Endothelial cell of umbilical vein (primary cell): ENCODE results near the gene PCDH17. TPM values are rescaled to one million over a fixed set of nuclear protein-coding genes. Genes with fewer than 3 reads are reported as not detected.
A peak's percentile ranks its signal among the peaks of the same experiment; 100 is the strongest.

Source experiments
- BruUV-seq: library from RNA; stranded (reverse); fragments of 400-500 nt; replicated peaks from 2 replicates; lab custom pipeline; 2021; lab: Mats Ljungman, UMichigan
- CTCF ChIA-PET: fragments of 300-600, 350-600 bp; sonication (Branson Sonifier 250); formaldehyde crosslinking; loops from one replicate; lab custom pipeline; 2021; ENCODE audit warnings: antibody characterized with exemption, inconsistent platforms; lab: Charles Lee
- POLR2A ChIA-PET: fragments of 300-600, 350-600 bp; sonication (Branson Sonifier 250); formaldehyde crosslinking; loops from one replicate; lab custom pipeline; 2021; ENCODE audit warnings: antibody characterized with exemption, inconsistent platforms; lab: Charles Lee
- DNase-seq: peaks from one replicate; pipeline ENCODE4 v3.0.0-alpha.2; 2011; ENCODE audit warnings: low read depth, low spot score
- FAIRE-seq: peaks from 2 replicates; lab custom pipeline; 2011; peaks lifted over from hg19 to GRCh38; lab: Jason Lieb, UNC
- H2AFZ ChIP-seq: 2 replicates; pipeline ENCODE4 v1.6.0; 2012; ENCODE audit warnings: low read depth, low read length, control low read depth, inconsistent platforms
- H3K27ac ChIP-seq: 2 replicates; pipeline ENCODE4 v1.5.1; 2011; ENCODE audit warnings: low read depth, mild to moderate bottlenecking, control low read depth, low read length, moderate library complexity; ENCODE audit not compliant: insufficient read depth
- H3K27me3 ChIP-seq, 2 experiments: 2 replicates each; pipeline versions ENCODE4 v1.6.0 to v1.6.1; 2011; ENCODE audit warnings: low read length in 2 of 2, mixed read lengths in 1 of 2; ENCODE audit not compliant: control insufficient read depth in 2 of 2, insufficient read depth in 2 of 2
- H3K36me3 ChIP-seq, 2 experiments: 2 replicates in 1 of 2; 3 replicates in 1 of 2; pipeline ENCODE4 v1.5.1; 2011; ENCODE audit warnings: low read length in 2 of 2, mild to moderate bottlenecking in 1 of 2, moderate library complexity in 1 of 2; ENCODE audit not compliant: control insufficient read depth in 2 of 2, insufficient read depth in 2 of 2; ENCODE audit errors: extremely low read depth in 1 of 2
- H3K4me1 ChIP-seq: 3 replicates; pipeline ENCODE4 v1.5.1; 2011; ENCODE audit warnings: mild to moderate bottlenecking, low read length; ENCODE audit not compliant: control insufficient read depth, insufficient read depth; ENCODE audit errors: extremely low read depth
- H3K4me2 ChIP-seq: 2 replicates; pipeline ENCODE4 v1.6.1; 2011; ENCODE audit warnings: low read length, control low read depth, mixed read lengths; ENCODE audit not compliant: insufficient read depth
- H3K4me3 ChIP-seq, 3 experiments: fragments of 200-600 bp in 1 of 3; sonication (generic), shearing (Covaris generic) in 1 of 3; replicated peaks in 1 of 3; 2 replicates each; pipeline ENCODE4 v1.5.1; 2011 to 2016; ENCODE audit warnings: control low read depth in 3 of 3, low read length in 3 of 3, mild to moderate bottlenecking in 2 of 3, inconsistent platforms in 1 of 3, low read depth in 1 of 3, moderate library complexity in 1 of 3; ENCODE audit not compliant: insufficient read depth in 1 of 3
- H3K79me2 ChIP-seq: 2 replicates; pipeline ENCODE4 v1.6.0; 2012; ENCODE audit warnings: low read length, inconsistent platforms; ENCODE audit not compliant: control insufficient read depth, insufficient read depth
- H3K9ac ChIP-seq: replicated peaks from 2 replicates; pipeline ENCODE3; 2011; ENCODE audit warnings: low read length, control low read depth; ENCODE audit not compliant: insufficient read depth; ENCODE audit errors: extremely low read depth
- H3K9me1 ChIP-seq: replicated peaks from 3 replicates; pipeline ENCODE4 v1.6.0; 2011; ENCODE audit warnings: mild to moderate bottlenecking, low read length; ENCODE audit not compliant: control insufficient read depth, insufficient read depth; ENCODE audit errors: extremely low read depth
- H3K9me3 ChIP-seq: replicated peaks from 2 replicates; pipeline ENCODE4 v1.5.1; 2012; ENCODE audit warnings: low read length, inconsistent platforms; ENCODE audit not compliant: control insufficient read depth, insufficient read depth
- H4K20me1 ChIP-seq: replicated peaks from 2 replicates; pipeline ENCODE3; 2011; ENCODE audit warnings: mild to moderate bottlenecking, low read length; ENCODE audit not compliant: control insufficient read depth, insufficient read depth; ENCODE audit errors: extremely low read depth
- CTCF ChIP-seq, 2 donors: IDR thresholded peaks; 1 replicate in 1 of 2; 2 replicates in 1 of 2; pipeline ENCODE4 v1.5.1; 2011; ENCODE audit warnings: low read length in 2 of 2, mild to moderate bottlenecking in 2 of 2, moderate library complexity in 2 of 2, control low read depth in 1 of 2, inconsistent platforms in 1 of 2, low read depth in 1 of 2; ENCODE audit not compliant: insufficient read depth in 1 of 2; ENCODE audit errors: extremely low read depth in 1 of 2
- EZH2 ChIP-seq: IDR thresholded peaks from 2 replicates; pipeline ENCODE4 v1.6.1; 2012; ENCODE audit warnings: borderline replicate concordance, low read depth, mild to moderate bottlenecking, moderate library complexity, low read length, inconsistent platforms; ENCODE audit not compliant: severe bottlenecking
- FOS ChIP-seq: IDR thresholded peaks from 2 replicates; pipeline ENCODE4 v1.6.1; 2011; ENCODE audit warnings: mild to moderate bottlenecking, low read length, moderate library complexity, borderline replicate concordance; ENCODE audit not compliant: insufficient read depth
- GATA2 ChIP-seq: IDR thresholded peaks from 2 replicates; pipeline ENCODE4 v1.7.0; 2011; ENCODE audit warnings: low read depth, mild to moderate bottlenecking, moderate library complexity, mixed read lengths, low read length; ENCODE audit not compliant: insufficient read length, insufficient read depth
- JUN ChIP-seq: IDR thresholded peaks from 2 replicates; pipeline ENCODE4 v1.6.1; 2011; ENCODE audit warnings: borderline replicate concordance, low read depth; ENCODE audit not compliant: insufficient read length, insufficient read depth
- MAX ChIP-seq: IDR thresholded peaks from 2 replicates; pipeline ENCODE4 v1.6.1; 2011; ENCODE audit not compliant: insufficient read depth, insufficient read length
- MYC ChIP-seq: IDR thresholded peaks from one replicate; pipeline ENCODE4 v1.6.1; 2011; ENCODE audit warnings: mild to moderate bottlenecking, low read depth, low read length
- POLR2A ChIP-seq: IDR thresholded peaks from 2 replicates; pipeline ENCODE4 v1.6.1; 2012; ENCODE audit warnings: low read depth, mild to moderate bottlenecking, control low read depth, low read length
- POLR2AphosphoS5 ChIP-seq: IDR thresholded peaks from 2 replicates; pipeline ENCODE4 v1.6.1; 2012; ENCODE audit warnings: low read depth, mild to moderate bottlenecking, control low read depth, low read length, moderate library complexity; ENCODE audit not compliant: insufficient read depth
- dilution Hi-C: fragments of 300-500 bp; cut with MboI; formaldehyde crosslinking; loops from one replicate; pipeline ENCODE4 v1.15.0; 2019; ENCODE audit warnings: low sequenced_read_pairs; ENCODE audit not compliant: extremely low pct_ligation_motif_present
- intact Hi-C: fragments of 100-400 bp; cut with micrococcal nuclease; formaldehyde crosslinking; loops from one replicate; pipeline ENCODE4 v1.10.0; 2022
- polyA plus RNA-seq, 4 experiments: library from polyadenylated mRNA; depleted of rRNA in 3 of 4; stranded (reverse) in 3 of 4; unstranded in 1 of 4; fragments of >200 nt; gene quantifications; 2 replicates each; pipeline versions ENCODE4 v1.2.1 to v1.2.3, GENCODE V29; 2011 to 2012; ENCODE audit warnings: missing spikeins in 1 of 4
- total RNA-seq: library from RNA; stranded (reverse); gene quantifications from 2 replicates; pipeline ENCODE4 v1.2.3, GENCODE V29; 2021

The PCDH17 gene
- total and polyA plus RNA-seq, 2 donors (not counting 3 experiments of a cell fraction or from before 2014, with no cell fraction given), result 2.1 to 4.2 TPM

GRCh38 chr13:57634839-57635165, 3.3 kb downstream of the PCDH17 start:
- intact Hi-C loops, result loop anchor here (5.0 to 10.0 kb wide), 4 partner anchors 670 to 1897 kb away; no protein-coding TSS in a partner anchor
- H4K20me1 ChIP-seq, result no peaks in the 10 kb centered on the region
- no TSS peak for BruUV-seq
- H3K4me3 ChIP-seq, result peak overlapping the region; percentile 1 to 43 (median 39)
- H3K9me1 ChIP-seq, result no peaks in the 10 kb centered on the region
- no peaks in the 10 kb centered on the region for H3K9me3 ChIP-seq
- H3K9ac ChIP-seq, result no peak overlapping the region
- no peaks in the 10 kb centered on the region for H3K79me2 ChIP-seq
- CTCF ChIA-PET, result interaction anchor here (0.9 to 4.8 kb wide), 6 partner anchors 11 to 1683 kb away, joined by 3 to 57 read pairs (median 24); no protein-coding TSS in a partner anchor
- peaks cover 27% of the 10 kb centered on the region for H3K4me1 ChIP-seq
- POLR2A ChIA-PET, result no interaction called here
- H3K27ac ChIP-seq, result no peak overlapping the region
- H2AFZ ChIP-seq, result peak overlapping the region; percentile 80
- TF ChIP-seq MYC (no peak), FOS (no peak), CTCF (IDR thresholded peaks at IDR 0.05; ENCODE audit: extremely low read depth in 1 of 2, insufficient read depth in 1 of 2, low read depth in 1 of 2, low read length in 2 of 2) (no peak), JUN (no peak), POLR2AphosphoS5 (no peak), EZH2 (no peak), MAX (no peak), POLR2A (no peak), GATA2 (no peak)
- H3K36me3 ChIP-seq, result no peaks in the 10 kb centered on the region
- dilution Hi-C loops, result no loop called here
- FAIRE-seq, result no peak
- H3K27me3 ChIP-seq, result peaks cover 5 to 9% of the 10 kb centered on the region in 2 experiments
- peak overlapping the region; percentile 54 for H3K4me2 ChIP-seq
- DNase-seq, result no peak
